NCI-H2107 (cell line): ENCODE data around the gene PRDM4.
"Not testable (repeated sequence)": the region's sequence is repeated elsewhere in the genome, so short reads cannot be mapped to it uniquely, and the experiment has no call there.

Experiments used
- DNase-seq: peaks from one replicate; lab custom pipeline; 2025; lab: John Stamatoyannopoulos, UW

The PRDM4 gene

DNA sequence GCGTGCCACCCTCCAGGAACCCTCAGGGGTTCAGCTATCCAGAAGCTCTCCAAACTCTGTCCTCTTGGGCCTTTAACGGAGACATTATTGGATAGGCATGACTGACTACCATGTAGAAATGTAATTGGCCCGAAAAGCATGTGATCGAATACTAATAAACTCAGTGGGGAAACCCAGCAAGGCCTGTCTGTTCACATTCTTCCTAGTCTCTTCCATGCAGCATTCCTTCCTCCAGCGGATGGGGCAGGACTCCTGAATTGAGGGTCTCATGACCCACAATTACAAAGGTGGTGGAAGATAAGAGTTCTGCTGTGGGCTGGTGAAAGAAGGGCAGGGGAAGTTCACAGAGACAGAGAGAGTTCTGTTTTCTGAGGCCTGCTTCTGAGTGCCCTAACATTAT is 6.5 kb upstream of the PRDM4 start:
- no peak for DNase-seq

- no peak for DNase-seq
These were observed 4.4 kb upstream of the PRDM4 start for GRCh38 chr12:107765316-107765715.

DNA sequence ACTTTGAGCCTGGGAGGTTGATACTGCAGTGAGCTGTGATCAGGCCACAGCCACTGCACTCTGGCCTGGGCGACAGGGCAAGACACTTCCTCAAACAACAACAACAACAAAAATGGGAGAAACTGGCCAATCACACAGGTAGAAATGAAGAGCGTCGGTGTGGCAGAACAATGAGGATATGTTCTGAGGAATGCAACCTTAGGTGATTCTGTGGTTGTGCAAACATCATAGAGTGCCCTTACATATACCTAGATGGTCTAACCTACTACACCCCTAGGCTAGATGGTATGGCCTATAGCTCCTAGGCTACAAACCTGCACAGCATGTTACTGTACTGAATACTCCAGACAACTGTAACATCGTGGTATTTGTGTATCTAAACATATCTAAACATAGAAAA is 3.7 kb upstream of the PRDM4 start:
- DNase-seq: no peak

DNA sequence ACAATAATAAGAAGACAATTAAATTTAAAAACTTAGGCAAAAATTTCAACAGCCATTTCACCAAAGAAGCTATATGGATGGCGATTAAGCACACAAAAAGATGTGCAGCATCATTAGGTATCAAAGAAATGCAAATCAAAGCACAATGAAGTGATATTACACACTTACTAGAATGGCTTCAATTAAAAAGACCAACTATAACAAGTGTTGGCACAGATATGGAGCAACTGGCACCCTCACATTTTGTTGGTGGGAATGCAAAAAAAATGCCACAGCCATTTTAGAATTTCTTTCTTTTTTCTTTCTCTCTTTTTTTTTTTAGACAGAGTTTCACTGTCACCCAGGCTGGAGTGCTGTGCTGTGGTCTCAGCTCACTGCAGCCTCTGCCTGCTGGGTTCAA is 1.9 kb upstream of the PRDM4 start:
- no peak for DNase-seq

- DNase-seq: no peak
These were observed 566 bp upstream of the PRDM4 start for GRCh38 chr12:107761502-107761904.

- no peak for DNase-seq
These were observed 629 bp downstream of the PRDM4 start for GRCh38 chr12:107760207-107760808.

GRCh38 chr12:107759410-107759809 is 1.5 kb downstream of the PRDM4 start:
- peak; percentile 25 for DNase-seq

GRCh38 chr12:107749083-107749482 is 11.9 kb downstream of the PRDM4 start:
- DNase-seq: no peak

- peak; percentile 5 for DNase-seq
These were observed 12.5 kb downstream of the PRDM4 start for GRCh38 chr12:107748472-107748871.

GRCh38 chr12:107736914-107737313 is 24.0 kb downstream of the PRDM4 start:
- no peak for DNase-seq

- no peak for DNase-seq
These were observed 25.2 kb downstream of the PRDM4 start for GRCh38 chr12:107735763-107736162.

- DNase-seq: no peak
These were observed 26.8 kb downstream of the PRDM4 start for GRCh38 chr12:107734139-107734538.

DNA sequence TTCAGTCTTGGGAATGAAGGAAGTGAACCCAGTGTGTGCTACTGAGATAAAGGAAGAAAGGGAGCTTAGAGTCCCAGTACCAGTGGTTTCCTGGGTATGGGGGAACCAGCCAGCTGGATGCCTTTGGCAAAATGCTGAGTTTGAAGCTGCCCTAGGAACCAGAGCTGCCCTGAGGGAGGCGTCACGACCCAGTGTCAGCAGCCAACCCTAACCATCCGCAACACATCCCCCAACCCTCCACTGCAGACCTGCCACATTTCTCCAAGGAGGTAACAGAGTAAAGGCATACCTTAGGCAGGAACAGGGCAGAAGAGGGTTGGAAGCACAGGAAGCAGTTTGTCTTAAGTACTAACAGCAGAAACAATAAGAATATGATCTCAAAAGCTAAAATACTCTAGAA is 28.6 kb downstream of the PRDM4 start:
- no peak for DNase-seq

DNA sequence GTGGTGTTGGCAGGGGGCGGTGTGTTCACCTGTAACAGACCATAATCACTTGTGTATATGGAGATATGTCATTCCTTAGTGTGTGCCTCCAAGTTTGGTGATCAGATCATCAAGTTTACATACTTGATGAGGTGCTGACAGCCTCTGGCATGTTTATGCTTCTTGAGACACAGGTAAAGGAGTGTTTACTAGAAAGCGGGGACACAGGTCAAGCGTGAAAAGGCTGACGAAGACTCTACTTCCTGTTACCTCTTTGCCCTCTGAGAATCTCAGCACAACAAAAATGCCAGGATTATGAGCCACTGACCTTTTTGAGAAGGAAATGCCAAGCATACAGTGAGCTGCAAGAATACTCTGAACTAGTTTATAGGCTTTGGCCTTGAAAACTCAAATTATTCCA is 29.6 kb downstream of the PRDM4 start:
- no peak for DNase-seq

DNA sequence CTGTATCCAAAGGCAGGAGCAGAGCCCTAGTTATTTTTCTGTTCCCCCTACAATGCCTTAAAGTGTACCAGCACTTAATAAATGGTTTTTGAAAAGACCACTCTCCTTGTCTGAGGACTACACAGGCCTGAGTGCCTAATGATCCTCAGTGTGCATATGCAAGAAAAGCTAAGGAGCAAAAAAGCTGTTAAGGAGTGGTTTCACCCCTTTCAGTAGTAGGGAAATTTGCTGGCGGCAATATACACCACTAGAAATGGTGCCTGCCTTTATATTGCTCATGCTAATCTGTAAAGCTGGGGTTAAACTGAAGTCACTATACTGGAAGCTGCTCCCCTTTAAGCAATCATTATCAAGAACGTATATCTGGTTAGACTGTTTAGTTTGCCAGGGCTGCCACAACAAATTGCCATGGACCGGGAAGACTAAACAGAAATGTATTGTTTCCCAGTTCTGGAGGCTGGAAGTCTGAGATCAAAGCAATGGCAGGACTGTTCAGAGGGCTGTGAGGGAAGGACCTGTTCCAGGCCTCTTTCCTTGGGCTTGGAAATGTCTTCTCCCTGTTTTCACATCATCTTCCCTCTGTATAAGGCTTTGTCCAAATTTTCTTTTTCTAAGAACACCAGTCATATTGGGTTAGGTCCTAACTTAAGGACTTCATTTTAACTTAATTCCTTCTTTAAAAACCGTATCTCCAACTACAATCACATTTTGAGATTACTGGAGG is 30.2 kb downstream of the PRDM4 start:
- DNase-seq: no peak

DNA sequence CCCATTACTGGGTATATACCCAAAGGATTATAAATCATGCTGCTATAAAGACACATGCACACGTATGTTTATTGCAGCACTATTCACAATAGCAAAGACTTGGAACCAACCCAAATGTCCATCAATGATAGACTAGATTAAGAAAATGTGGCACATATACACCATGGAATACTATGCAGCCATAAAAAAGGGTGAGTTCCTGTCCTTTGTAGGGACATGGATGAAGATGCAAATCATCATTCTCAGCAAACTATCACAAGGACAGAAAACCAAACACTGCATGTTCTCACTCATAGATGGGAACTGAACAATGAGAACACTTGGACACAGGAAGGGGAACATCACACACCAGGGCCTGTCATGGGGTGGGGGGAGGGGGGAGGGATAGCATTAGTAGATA is 33.2 kb downstream of the PRDM4 start:
- DNase-seq: not testable (repeated sequence)

GRCh38 chr12:107727327-107727726 is 33.6 kb downstream of the PRDM4 start:
- DNase-seq: not testable (repeated sequence)

DNA sequence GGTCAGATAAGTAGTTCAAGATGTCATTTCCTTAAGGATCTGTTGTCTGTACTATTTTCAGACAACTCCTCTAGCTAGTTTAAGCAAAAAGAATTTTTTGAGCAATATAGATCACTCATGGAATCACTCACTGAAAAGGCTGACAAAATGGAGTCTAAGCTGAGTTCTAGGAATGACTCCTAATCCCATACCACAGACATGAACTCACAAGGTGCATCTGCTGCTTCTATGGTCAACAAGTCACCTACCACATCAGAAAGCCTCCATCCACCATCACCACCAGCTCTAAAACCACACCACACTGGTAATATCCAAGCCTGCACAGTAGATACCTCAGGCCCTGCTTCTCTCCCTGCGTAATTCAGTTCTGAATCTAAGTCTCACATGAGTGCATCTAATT is 42.3 kb downstream of the PRDM4 start:
- DNase-seq: no peak

DNA sequence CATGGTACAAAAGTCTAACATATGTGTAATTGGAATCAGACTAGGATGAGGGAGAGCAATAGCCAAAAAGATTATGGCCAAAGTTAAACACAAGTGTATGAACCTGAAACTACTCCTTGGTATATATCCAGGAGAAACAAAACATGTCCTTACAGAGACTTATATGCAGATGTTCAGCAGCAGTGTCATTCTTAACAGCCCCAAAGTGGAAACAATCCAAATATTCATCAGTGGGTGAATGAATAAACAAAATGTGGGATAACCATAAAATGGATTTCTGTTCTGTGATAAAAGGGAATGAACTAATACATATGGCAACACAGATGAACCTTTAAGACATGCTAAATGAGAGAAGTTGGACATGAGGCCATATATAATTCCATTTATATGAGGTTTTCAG is 45.2 kb downstream of the PRDM4 start:
- DNase-seq: no peak

GRCh38 chr12:107705522-107705921 is 55.4 kb downstream of the PRDM4 start:
- DNase-seq: not testable (repeated sequence)

DNA sequence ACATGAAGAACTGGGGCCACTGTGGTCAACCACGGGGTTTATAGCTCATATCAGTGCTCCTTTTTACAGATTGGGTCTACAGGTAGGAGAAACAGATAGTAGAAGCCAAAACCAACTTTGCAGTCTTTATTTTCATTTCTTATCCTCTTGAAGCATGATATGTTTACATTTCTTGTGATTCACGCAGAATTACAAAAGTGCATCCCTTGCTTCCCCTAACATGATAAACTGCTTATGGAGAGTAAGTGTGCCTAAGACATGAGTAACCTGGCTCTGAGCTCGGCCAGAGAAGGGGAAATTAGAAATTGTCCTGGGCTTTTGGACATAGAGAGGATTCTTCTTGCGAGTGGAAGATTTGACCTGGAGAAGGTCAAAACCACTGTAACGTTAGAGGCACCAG is 56.9 kb downstream of the PRDM4 start:
- DNase-seq: no peak

GRCh38 chr12:107702106-107702505 is 58.8 kb downstream of the PRDM4 start:
- DNase-seq: no peak

- DNase-seq: not testable (repeated sequence)
These were observed 65.2 kb downstream of the PRDM4 start for GRCh38 chr12:107695772-107696171.
